GM12891 (cell line): Measurements from ENCODE around the gene FBXL12.
"Not testable (repeated sequence)": the region's sequence is repeated elsewhere in the genome, so short reads cannot be mapped to it uniquely, and the experiment has no call there.

ENCODE experiments used
- PAX5 ChIP-seq: IDR thresholded peaks from 2 replicates; pipeline ENCODE4 v1.6.1; 2011; ENCODE audit warnings: low read length, moderate library complexity, mild to moderate bottlenecking; ENCODE audit not compliant: insufficient read depth, severe bottlenecking
- POLR2A ChIP-seq: IDR thresholded peaks from 2 replicates; pipeline ENCODE4 v1.6.1; 2011; ENCODE audit warnings: low read depth, low read length, control low read depth
- POLR2AphosphoS5 ChIP-seq: IDR thresholded peaks from 2 replicates; pipeline ENCODE4 v1.6.1; 2011; ENCODE audit warnings: low read depth, low read length, control low read depth
- POU2F2 ChIP-seq: IDR thresholded peaks from 2 replicates; pipeline ENCODE4 v1.6.1; 2011; ENCODE audit warnings: low read depth, mild to moderate bottlenecking, control low read depth, low read length, moderate library complexity
- SPI1 ChIP-seq: IDR thresholded peaks from 2 replicates; pipeline ENCODE4 v1.6.1; 2011; ENCODE audit warnings: low read depth, low read length, control low read depth
- TAF1 ChIP-seq: IDR thresholded peaks from 2 replicates; pipeline ENCODE4 v1.6.1; 2011; ENCODE audit warnings: low read depth, low read length, control low read depth

- not testable (repeated sequence) for TF ChIP-seq POLR2A, POLR2AphosphoS5, PAX5, POU2F2, TAF1, SPI1
Observed at GRCh38 chr19:9791073-9791367, 27.9 kb downstream of the FBXL12 start.
